Stimulated activated CD8-positive, alpha-beta memory T cell treated with anti-CD3 and anti-CD28 coated beads, Interleukin-12 subunit alpha, Interleukin-12 subunit beta, amount 100 ng/mL, for 24 hours (primary cell): ENCODE results near the gene ARID3B.
"Not testable (repeated sequence)": the region's sequence is repeated elsewhere in the genome, so short reads cannot be mapped to it uniquely, and the experiment has no call there.

Experiments used
- DNase-seq: peaks from one replicate; pipeline ENCODE4 v3.0.0-alpha.2; 2020; ENCODE audit errors: extremely low read depth

The ARID3B gene

GRCh38 chr15:74620636-74621545 is 79.9 kb downstream of the ARID3B start:
- peak; percentile 42 for DNase-seq

GRCh38 chr15:74621546-74621920 is 80.5 kb downstream of the ARID3B start:
- DNase-seq: no peak

GRCh38 chr15:74621936-74622335 is 80.9 kb downstream of the ARID3B start:
- no peak for DNase-seq

- DNase-seq: no peak
These were observed 81.7 kb downstream of the ARID3B start for GRCh38 chr15:74622758-74623157.

GRCh38 chr15:74624020-74624602 is 83.1 kb downstream of the ARID3B start:
- no peak for DNase-seq

GRCh38 chr15:74625693-74626092 is 84.7 kb downstream of the ARID3B start:
- no peak for DNase-seq

GRCh38 chr15:74626336-74626735 is 85.3 kb downstream of the ARID3B start:
- no peak for DNase-seq

GRCh38 chr15:74626752-74627692 is 86.0 kb downstream of the ARID3B start:
- DNase-seq: no peak

- DNase-seq: no peak
These were observed 86.7 kb downstream of the ARID3B start for GRCh38 chr15:74627766-74628165.

GRCh38 chr15:74628199-74628598 is 87.2 kb downstream of the ARID3B start:
- no peak for DNase-seq

- DNase-seq: no peak
These were observed 87.9 kb downstream of the ARID3B start for GRCh38 chr15:74628949-74629348.

GRCh38 chr15:74629696-74630095 is 88.7 kb downstream of the ARID3B start:
- not testable (repeated sequence) for DNase-seq

GRCh38 chr15:74630284-74631086 is 89.5 kb downstream of the ARID3B start:
- DNase-seq: no peak

GRCh38 chr15:74631087-74631385 is 90.0 kb downstream of the ARID3B start:
- no peak for DNase-seq

GRCh38 chr15:74631408-74631807 is 90.4 kb downstream of the ARID3B start:
- no peak for DNase-seq

- DNase-seq: no peak
These were observed 91.0 kb downstream of the ARID3B start for GRCh38 chr15:74631935-74632560.

GRCh38 chr15:74632601-74633000 is 91.6 kb downstream of the ARID3B start:
- no peak for DNase-seq

- no peak for DNase-seq
These were observed 92.8 kb downstream of the ARID3B start for GRCh38 chr15:74633781-74634180.

- DNase-seq: no peak
These were observed 94.2 kb downstream of the ARID3B start for GRCh38 chr15:74635228-74635627.

- no peak for DNase-seq
These were observed 96.0 kb downstream of the ARID3B start for GRCh38 chr15:74636984-74637383.

- no peak for DNase-seq
These were observed 100.1 kb downstream of the ARID3B start for GRCh38 chr15:74641151-74641550.
